HG03460 (cell line): ENCODE measurements around the gene HHIP.
A peak's percentile ranks its signal among the peaks of the same experiment; 100 is the strongest.

Experiments
- ATAC-seq: cut with Tn5 transposase; IDR thresholded peaks from one replicate; pipeline ENCODE4 v1.9.1; 2021; ENCODE audit not compliant: unreplicated experiment

Gene HHIP

GRCh38 chr4:144645631-144646522 lies at the start of gene HHIP:
Gene HHIP, plus strand, starts transcription at chr4:144646156. Its CDS starts 520 bp downstream, at chr4:144646676.
- ATAC-seq: no peak

GRCh38 chr4:144597171-144597570 lies 48.8 kb upstream of the HHIP start:
- ATAC-seq: no peak

- no peak for ATAC-seq
These were observed 46.3 kb upstream of the HHIP start for GRCh38 chr4:144599621-144600020.

- ATAC-seq: no peak
These were observed 34.1 kb upstream of the HHIP start for GRCh38 chr4:144611850-144612249.

GRCh38 chr4:144614850-144615585 lies 30.9 kb upstream of the HHIP start:
- no peak for ATAC-seq

GRCh38 chr4:144621681-144622080 lies 24.3 kb upstream of the HHIP start:
- ATAC-seq: no peak

- ATAC-seq: no peak
These were observed 18.3 kb upstream of the HHIP start for GRCh38 chr4:144627663-144628076.

- ATAC-seq: no peak
These were observed 12.7 kb upstream of the HHIP start for GRCh38 chr4:144633215-144633614.

GRCh38 chr4:144634978-144635747 lies 10.8 kb upstream of the HHIP start:
- ATAC-seq: peak; percentile 100

- no peak for ATAC-seq
These were observed 1.4 kb upstream of the HHIP start for GRCh38 chr4:144644368-144645101.

- ATAC-seq: no peak
These were observed 790 bp upstream of the HHIP start for GRCh38 chr4:144645102-144645630.

DNA sequence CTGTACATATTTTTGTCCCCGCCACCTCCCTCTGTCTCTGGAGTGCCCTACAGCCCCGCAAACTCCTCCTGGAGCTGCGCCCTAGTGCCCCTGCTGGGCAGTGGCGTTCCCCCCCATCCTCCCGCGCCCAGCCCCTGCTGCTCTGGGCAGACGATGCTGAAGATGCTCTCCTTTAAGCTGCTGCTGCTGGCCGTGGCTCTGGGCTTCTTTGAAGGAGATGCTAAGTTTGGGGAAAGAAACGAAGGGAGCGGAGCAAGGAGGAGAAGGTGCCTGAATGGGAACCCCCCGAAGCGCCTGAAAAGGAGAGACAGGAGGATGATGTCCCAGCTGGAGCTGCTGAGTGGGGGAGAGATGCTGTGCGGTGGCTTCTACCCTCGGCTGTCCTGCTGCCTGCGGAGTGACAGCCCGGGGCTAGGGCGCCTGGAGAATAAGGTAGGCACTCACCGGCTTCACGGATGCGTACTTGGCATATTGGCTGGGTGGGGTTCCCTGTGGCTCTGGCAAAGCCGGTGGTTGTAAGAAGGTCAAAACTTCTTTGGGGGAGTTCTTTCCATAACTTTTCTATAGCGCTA lies 653 bp downstream of the HHIP start:
- ATAC-seq: no peak

DNA sequence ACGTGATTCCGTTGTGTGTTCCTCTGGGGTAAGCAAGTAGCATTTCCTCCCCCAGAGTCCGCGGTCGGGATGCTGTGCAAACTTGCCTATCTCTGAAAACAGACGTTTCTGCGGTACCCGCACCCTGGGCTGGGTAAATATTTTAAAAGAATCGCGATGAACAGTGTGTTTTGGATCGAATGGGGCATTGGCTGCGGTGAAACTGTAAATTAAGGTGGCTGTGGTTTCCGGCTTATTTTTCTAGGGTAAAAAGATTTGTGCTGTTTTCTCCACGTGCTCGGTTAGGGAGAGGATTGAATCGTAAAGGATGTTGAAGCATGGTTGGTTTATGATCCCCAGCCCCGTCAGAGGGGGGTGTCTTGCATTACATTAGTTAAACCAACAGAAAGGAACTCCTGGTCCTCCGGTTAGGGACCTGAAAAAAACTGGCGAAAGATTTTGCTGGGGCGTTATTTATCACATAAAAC lies 1.2 kb downstream of the HHIP start:
- no peak for ATAC-seq

GRCh38 chr4:144647590-144647989 lies 1.6 kb downstream of the HHIP start:
- ATAC-seq: no peak

DNA sequence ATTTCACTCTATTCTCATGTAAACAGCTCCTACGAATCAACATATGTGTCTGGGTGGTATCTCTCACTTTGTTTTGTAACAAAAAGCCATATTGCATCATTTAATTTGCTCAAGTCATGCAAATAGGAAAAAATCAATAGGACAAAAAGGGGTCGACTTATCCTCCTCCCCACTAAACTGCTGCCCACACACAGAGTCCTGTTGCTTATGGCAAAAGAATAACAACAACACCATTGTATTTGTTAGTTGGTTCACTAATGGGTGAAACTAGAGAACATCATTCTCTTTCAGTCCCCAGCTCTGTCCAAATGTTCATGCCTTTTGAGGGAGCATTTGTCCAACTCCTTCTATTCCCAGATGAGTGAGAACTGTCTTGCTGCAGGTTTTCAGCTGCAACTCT lies 2.1 kb downstream of the HHIP start:
- no peak for ATAC-seq

DNA sequence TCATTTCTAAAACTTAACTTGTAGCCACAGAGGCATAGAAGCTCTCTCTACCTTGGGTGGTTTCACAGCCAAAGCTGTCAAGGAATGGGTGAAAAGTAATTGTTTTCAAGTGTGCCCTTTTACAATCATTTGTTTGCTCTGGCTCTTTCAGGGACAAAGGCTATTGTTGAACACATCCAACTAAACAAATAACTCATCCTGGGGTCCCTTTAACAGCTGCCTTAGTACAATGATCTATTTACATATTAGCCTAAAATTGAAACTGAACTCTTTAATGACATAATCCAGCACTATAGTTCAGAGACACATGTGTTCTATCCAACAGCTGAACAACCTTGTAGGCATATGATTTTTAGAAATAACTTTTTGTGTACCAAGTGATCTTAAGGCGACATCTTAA lies 3.7 kb downstream of the HHIP start:
- ATAC-seq: no peak

DNA sequence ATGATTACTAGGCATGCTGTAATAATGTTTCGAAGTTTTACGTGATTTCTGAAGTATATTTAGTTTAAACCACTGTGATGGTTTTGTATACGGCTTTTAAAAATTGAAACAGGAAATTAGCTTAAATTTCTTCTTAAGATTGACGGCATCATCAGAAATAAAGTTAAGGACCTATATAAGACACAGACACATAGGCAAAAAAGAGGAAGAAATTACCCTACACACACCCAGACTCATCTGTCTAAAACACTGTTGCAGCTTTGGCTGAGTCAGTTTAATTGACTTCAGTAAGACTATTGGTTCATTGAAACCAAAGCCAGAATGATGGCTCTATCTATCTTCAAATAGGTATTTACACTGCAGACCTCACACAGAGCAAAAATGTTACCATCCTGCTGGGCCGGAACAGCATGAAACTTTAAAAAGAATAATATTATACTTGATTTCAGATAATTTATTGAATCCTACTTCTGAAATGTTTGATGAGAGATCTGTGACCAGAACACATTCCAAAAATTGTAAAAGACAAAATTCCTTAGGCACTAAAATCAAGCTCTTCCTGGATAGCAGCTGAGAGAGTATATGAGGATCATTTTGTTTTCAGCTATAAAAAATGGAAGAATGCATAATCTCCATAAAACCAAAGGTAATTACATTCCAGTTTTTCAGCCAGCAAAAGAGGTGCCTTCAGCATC lies 4.5 kb downstream of the HHIP start:
- ATAC-seq: no peak

- ATAC-seq: no peak
These were observed 8.0 kb downstream of the HHIP start for GRCh38 chr4:144653781-144654545.

DNA sequence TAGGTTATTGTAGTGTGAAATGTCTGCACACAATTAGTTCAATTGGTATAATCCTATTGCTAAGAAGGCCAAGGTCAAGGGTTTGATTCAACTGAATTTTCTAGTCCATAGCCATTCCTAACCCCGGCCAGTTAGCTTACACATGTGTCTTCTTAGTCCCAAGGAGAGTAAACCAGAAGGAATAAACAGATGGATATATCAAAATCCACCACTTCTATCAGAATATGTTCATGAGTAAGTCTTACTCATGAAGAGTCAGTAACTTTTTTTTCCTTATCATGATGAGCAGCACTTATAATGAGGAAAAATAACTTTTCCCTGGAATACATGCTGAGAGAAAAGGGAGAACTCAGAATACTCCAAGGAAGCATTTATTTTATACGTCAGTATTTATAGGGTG lies 9.5 kb downstream of the HHIP start:
- ATAC-seq: no peak
